ENCODE results near the gene NCAM1.

The NCAM1 gene

DNA sequence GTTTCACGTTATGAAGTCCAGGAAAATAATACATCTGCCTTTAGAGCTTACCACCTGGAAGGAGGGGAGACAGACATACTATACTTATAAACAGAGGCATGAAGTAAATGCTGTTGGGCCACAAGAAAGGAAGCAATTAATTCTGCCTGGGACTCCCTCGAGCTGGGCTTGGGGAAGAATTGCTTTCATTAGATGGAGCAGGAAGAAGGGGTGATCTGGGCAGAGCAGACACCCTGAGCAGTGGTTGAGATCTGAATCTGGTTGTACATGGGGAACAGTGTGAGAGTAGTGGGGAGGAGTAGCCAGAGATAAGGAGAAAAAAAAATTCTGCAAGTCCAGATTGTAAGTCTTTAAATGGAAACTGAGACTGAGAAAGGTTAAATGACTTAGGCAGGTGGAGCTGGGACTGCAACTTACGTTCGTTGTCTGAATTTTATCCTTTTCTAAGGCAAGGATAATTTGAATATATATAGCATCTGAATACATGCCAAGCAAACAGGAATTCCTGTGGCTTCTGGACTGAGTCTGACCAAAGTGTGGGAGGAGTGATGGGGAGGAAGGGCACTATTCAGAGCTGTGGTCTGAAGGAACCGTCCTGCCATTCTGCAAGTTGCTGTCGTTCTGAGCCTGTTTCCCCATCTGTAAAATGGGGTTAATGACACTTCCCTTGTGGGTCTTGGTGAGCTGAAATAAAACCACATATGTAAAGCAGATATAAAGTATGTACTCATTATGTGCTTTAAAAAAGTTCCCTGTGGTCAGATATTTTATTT, 7.9 kb downstream of the NCAM1 start:
- DNase-seq (ENCODE audit: low read depth): no peak

DNA sequence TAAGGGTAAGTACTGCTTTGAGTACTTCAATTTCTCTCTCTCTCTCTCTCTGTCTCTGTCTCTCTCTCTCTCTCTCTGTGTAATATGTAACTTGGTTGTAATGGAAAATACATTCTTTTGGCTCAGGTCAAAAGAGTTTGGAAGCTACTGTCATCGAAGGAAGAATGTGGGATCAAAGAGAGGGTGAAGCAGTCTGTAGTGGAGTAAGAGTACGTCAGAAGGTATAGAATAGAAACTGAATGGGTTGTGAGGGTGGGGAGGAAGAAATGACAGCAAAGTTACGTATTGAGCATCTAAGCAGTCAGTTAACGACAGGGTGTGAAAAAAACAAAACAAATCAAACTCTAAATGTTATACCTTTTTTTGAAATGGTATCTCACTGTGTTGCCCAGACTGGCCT, 10.0 kb downstream of the NCAM1 start:
- DNase-seq (ENCODE audit: low read depth): no peak

DNA sequence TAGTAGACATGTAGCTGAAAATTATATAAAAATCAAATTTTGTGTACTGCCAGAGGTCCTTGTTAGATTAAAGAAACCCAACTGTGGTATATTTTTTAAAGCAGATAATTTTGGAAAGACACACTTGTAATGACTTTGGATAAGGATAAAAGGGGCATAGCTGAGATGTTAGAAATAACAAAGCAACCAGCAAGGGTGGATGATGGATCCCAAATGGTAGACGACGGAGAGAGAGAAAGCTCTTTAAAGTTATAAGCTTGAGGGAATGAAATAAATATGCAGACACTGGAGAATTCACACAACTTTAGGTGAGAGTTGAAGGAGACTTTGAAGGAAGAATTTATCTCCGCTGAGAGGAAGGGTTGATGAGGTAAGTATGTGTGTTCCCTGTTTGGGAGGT, 10.6 kb downstream of the NCAM1 start:
- DNase-seq (ENCODE audit: low read depth): no peak

DNA sequence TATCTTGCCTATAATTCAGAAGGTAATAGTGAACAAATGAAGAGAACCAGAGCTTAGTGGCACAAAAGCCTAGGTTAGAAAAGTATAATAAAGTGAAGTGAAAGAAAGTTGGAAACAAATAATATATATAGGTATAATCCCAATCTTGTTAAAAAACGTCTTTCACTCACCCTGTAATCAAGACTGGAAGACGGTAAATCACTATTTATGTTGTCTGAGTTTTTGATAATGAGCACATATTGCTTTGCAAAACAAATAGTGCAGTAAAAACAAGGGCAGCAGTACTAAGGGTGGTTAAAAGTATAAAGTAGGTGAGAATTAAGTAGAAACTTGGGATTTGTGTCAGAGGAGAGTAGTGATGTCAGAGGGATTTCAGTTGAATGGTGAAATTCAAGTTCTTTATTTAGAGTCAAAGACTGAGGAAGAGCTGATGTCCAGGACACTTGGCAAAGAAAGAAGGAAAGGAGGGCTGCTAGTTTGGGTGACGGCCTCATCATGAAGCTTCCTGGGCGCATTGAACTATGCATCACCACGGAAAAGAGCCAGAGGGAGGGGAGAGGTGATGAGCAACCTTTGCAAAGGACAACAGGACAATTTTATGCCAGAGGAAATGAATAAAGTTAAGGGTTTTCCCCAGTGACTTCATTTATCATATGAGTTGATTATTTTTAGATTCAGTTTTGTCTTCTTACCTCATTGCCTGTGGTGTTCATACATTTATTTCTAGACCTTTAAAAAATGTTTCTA, 11.4 kb downstream of the NCAM1 start:
- DNase-seq (ENCODE audit: low read depth): no peak

DNA sequence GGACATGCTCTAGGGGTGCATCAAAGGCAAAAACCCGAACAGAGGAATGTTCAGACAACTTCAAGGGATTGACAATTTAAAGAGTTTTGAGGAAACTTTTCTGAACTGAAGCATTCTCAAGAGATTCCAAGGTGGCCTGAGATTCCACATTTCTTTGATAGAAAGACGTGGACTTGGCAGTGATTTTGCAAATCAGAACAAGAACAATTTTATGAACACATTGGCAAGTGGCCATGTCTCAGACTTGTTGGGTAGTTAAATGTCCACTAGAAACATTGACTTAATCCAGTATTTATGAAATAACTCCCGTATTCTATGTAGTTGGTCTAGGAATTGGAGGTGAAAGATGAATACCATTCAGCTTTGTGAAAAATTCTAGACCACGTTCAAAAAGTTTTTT, 13.8 kb downstream of the NCAM1 start:
- no peak for DNase-seq (ENCODE audit: low read depth)

DNA sequence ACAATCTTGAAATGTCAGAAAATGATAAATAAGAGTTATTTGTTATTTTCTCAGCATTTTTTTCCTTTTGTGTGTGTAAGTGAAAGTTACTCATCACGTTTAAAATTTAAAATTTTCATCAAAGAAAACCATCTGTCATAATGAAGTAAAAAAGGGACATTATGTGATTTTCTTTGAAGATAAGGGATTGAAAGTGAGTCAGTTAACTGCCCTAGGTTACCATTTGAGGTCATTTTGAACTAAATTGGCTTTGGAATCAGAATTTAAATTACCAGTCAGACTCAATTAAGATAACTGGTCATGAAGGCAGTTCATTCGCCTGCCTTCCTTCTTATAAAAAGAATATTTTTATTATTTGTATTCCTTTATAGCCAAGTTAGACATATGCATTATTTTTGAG, 14.3 kb downstream of the NCAM1 start:
- DNase-seq (ENCODE audit: low read depth): no peak

DNA sequence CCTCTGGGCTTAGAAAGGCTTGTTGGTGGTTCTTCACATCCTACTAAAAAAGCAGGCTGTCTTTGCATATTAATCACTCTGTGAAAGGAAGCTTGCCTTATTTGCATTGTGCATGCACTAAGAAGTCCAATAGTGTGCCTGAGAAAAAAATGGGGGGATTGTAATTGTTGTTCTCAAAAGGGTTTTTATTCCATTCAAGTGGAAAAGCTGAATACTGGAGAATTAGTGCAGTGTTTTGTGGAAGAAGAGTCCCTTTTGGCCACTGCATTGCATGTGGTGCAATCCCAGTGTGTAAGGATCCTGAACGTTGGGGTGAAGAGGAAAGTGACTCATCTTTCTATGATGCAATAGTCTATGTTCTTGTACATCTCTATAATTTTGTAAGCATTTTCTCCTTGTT, 16.5 kb downstream of the NCAM1 start:
- DNase-seq (ENCODE audit: low read depth): peak; percentile 68

DNA sequence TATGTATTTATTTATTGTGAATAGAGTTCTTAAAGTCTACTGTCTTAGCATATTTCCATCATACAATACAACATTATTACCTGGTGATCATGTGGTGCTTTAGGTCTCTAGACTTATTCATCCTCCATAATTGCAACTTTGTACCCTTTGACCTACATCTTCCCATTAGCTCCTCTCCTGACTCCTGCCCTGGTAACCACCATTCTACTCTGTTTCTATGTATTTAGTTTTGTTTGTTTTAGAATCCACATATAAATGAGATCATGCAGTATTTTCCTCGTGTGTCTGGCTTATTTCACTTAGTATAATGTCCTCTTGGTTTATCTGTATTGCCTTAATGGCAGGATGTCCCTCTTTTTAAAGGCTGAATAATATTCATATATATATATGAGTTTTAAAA, 22.7 kb downstream of the NCAM1 start:
- no peak for DNase-seq (ENCODE audit: low read depth)

DNA sequence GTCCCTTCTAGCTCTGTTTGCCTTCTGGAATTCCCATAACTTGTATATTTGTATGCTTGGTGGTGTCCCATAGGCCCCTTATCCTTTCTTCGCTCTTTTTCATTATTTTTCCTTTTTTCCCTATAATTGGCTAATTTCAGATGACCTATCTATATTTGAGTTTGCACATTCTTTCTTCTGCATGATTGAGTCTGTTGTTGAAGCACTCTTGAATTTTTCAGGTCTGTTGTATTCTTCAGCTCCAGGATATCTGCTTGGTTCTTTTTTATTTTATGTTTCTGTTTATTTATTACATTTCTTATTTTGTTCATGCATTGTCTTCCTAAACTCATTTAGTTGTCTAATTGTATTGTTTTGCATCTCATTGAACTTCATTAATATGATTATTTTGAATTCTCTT, 28.0 kb downstream of the NCAM1 start:
- DNase-seq (ENCODE audit: low read depth): no peak

DNA sequence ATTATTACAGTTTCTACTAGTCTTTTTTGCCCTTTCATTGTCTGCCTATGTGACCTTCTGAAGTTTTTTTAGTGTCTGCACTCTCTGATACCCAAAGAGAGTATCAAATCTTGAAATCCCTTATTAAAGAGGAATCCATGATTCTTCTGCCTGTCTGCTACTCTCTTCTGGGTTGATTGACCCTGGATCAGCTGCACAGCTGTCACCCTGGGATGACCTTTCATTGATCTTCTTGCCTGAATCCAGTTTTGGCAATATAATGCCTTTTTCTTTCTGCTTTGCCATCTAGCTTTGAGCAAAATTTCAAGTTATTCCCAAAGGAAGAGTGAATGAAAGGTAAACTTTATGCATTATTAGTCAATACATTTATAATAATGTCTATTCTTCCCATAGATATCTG, 32.6 kb downstream of the NCAM1 start:
- no peak for DNase-seq (ENCODE audit: low read depth)

DNA sequence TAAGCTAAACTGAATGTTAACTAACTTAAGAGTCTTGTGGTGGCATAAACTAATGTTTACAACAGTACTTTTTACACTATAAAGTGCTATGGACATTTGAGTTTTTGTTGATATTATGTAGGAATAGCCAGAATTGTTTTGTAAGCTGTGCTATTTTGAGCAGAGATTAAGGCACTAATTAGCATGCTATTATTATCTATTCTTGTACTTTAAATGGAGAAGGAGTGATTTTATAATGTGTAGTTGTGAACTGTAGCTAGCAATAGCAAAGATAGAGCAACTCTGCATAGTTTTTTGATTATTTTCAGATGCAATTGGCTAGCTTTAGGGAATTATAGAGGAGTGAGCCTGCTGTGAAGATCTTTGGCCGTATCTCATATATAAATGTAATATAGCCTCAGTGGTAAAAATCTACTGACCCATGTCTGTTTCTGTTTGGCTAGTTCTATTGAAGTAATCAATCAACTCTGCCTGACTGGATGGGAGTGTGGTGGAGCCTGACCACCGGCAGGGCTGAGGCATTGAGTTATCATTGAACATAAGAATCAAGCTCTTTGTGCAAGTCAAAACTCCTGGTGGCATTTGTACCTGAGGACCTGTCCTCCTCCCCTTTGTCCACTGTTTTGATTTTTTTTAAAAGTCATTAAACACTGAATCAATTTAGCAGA, 34.3 kb downstream of the NCAM1 start:
- DNase-seq (ENCODE audit: low read depth): no peak

DNA sequence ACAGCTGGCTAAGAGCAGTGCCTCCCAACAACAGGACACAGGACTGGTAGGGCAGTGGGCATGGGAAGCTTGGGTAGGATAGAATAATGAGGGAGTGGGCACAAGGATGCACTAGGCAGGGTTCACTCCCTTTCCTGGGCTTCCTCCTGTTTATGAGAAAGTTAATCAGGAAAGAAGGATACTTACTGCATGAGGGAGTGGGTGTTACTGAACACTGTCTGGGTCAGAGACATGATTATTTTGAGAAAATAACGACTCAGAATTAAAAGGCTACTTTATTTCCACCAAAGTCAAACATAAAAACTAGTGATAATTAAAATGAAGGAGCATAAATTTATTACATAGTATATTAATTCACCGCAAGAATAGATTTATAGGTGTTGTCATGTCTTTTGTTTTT, 35.8 kb downstream of the NCAM1 start:
- no peak for DNase-seq (ENCODE audit: low read depth)

DNA sequence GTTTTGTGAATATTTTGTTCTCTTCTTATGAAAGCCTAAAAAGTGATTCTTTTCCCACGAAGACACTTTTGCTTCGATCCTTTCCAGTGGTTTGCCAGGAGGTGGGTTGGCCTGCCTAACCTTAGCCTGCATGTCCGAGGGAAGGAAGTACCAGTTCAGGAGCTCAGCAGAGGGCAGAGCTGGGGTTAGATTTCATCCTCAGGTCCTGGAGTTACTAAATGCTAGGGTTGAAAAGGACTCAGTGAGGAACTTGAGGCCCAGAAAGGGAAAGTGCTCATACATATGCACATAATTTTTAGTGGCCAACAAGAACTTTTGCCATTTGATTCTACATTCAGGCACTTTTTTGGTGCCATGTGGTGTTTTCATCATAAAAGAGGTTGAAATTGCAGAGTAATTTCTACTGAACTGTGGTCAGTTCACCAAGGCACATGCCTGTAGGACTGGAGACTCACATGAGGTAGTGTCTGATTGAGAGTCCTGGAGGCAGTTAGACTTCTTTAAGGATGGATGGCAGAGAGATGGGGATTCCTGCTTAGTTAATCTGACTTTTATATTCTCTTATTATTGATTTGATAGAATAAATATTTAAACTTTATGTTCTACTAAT, 36.7 kb downstream of the NCAM1 start:
- DNase-seq (ENCODE audit: low read depth): no peak

DNA sequence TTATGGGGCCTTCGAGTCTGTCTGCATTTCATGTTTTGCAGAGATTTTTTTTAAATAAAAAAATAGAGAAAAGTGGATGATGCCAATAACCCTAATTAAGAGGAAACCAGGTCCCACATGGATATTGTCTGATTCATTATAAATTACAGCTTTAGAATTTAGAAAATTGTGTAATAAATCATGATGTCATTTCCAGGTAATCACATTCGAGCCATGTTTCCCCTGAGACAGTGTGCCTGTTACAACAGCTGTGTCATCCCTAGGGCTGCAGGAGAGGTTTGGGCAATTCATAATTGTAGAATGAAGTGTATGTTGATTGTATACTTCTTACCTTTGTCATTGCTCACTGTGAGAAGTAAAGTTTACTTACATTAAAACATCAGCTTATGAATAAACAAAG, 38.3 kb downstream of the NCAM1 start:
- no peak for DNase-seq (ENCODE audit: low read depth)

DNA sequence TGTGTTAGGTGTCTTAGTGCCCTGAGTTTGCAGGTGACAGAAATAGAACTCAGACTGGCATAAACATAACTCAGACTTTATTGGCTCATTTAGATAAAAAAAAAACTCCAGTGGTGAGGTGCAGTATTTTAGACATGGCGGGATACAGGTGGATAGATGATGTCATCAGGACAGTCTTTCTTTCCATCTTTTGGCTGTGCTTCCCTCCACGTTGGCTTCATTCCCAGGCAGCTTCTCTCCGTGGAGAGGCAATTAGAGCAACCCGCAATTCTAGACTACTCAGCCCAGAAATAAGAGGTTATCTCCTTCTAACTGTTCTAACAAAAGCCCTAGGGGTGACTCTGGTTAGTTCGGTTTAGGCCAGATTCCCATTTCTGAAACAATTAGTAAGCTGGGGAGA, 40.5 kb downstream of the NCAM1 start:
- DNase-seq (ENCODE audit: low read depth): no peak

DNA sequence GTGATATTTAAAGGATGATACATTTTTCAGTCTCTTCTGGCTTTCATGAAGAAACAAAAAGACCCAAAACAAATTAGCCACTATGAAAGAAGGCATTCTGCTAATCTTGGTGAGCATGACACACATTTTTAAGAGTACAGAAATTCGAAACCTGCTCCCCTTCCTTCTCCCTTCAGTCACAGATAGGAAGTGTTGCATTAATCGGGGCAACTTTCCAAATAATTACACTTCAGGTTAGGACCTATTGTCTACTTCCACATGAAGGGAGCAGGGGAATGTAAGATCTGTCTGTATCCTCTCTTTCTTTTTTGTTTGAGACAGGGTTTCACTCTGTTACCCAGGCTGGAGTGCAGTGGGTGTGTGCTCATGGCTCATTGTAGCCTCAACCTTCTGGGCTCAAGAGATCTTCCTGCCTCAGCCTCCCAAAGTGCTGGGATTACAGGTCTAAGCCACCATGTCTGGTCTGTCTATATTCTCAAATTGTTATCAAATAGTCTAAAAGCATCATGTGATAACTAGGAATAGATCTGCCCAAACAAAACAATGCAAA, 45.8 kb downstream of the NCAM1 start:
- no peak for DNase-seq (ENCODE audit: low read depth)

DNA sequence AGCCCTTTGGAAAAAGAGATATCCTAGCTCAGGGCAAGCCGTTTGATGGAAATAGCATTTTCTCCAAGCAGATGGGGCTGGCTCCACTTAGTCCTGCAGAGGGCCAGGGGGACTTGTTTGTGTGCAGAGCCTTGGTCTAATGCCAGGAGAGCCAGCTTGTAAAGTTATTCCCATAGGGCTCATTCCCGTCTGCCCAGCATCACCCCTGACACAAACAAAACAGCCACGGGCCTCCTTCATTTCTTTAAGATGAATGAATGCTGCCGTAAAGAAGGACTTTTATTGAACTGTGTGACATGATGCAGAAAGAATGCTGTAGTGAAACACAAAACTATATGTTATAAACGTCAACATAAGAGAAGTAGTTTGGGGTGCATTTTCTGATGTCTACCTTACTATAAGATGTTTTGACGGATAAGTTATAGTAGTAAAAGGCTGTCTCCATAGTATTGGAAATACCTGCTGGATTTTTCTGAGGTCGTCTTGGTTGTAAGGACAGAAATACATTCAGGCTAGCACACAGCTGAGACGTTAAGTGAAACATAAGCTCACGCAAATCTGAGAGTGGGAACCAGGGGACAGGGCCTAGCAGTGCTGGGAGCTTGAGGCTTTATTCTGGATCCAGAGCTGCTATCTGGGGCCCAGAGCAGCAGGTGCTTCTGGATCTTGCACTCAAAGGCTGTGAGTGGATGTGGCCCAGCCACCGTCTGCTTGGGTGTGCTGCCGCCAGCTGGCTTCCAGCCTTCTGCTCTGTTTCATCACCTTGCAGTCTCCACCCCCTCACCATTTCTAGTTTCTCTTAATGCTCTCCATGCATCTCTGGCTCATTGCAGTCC, 53.3 kb downstream of the NCAM1 start:
- no peak for DNase-seq (ENCODE audit: low read depth)

DNA sequence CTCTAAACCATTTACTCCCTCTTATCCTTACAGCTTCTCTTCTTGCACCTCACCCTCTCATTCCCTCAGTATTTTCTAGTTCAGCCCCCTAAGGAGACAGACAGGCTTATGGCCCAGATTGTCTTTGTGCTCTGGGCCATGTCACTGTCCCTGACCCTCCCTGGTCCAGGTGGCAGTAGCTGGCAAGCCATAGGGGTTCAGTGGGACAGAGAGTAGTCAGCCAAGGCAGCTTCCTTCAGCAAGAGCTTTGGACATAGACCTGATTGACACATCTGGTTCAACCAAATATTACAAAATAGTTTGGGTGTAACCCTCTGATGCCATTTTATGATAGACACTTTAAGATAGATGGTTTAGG, 53.9 kb downstream of the NCAM1 start:
- DNase-seq (ENCODE audit: low read depth): no peak

DNA sequence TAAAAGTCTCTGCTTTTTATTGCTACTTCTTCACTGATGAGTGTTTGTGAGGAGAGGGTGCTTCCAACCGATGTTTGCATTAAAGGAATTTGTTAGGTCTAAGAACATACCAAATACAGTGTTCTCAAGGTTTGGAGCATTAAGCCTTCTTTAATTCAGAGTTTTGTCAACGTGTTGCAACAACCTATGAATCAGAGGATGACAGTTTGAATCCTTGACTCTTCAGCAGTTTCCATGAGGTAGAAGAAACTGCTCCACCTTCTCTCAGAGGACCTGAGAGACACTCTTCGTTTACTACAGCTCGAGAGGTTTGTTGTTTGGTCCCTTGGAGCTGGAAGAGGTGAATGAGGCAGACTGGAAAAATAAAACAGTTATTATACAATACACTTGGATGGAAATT, 55.7 kb downstream of the NCAM1 start:
- no peak for DNase-seq (ENCODE audit: low read depth)

DNA sequence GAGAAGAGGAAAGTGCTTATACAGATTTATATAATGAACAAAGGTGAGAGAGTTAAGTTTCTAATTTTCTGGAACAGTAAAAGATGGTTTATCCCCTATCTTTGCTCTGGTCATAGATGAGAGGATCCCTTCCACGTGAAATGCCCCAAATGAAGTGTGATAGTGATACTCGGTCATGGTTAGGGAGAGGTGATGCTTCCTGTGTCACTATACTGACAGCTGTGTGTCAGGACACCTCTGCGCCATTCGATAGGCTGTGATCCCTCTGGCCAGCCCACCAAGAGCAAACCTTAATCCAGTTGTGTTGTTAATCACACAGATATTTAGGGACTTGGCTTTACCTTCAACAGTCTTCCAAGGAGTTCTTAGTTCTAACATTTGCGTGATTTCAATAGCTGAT, 57.7 kb downstream of the NCAM1 start:
- DNase-seq (ENCODE audit: low read depth): no peak

DNA sequence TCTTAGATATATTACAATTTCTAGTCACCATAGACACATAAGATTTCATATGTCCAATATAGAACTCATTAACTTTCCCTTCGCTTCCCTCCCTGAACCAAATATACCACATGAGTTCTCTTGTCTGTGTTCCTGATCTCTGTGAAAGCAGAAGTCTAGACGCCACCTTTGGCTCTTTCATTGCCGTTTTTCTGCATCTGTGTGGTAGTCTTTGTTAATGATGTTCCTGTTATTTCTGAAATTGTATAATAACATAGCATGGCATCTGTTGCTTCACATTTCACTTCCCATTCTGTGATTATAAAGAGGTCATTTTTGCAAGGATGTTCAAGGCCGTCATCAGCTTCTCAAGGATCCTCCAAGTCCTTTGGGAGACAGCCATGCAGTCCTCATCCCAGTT, 58.5 kb downstream of the NCAM1 start:
- no peak for DNase-seq (ENCODE audit: low read depth)

DNA sequence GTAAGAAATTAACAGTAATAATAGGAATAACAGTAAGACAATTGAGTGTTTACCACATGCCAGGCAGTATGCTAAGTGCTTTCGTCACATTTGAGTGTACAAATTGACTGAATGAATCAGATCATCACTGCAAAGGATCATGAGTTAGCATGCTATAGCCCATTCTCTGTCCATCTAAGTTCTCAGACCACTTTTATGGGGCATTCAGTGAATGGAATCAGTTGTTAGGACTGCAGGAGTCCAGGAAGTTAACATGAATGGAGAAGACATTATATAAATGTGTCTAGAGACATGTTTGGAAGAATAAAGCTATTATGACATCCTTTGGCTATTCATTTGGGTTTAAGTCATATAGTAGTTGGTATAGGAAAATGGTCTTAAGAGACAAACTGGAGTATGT, 59.9 kb downstream of the NCAM1 start:
- DNase-seq (ENCODE audit: low read depth): no peak
